Liver (tissue), 2 donors: ENCODE results near the gene SHLD2.
A peak's percentile ranks its signal among the peaks of the same experiment; 100 is the strongest.

Experiments used
- RAD21 ChIP-seq, 2 donors: IDR thresholded peaks; 2 replicates each; pipeline ENCODE4 v1.6.1; 2016; ENCODE audit warnings: antibody characterized with exemption in 2 of 2, mild to moderate bottlenecking in 2 of 2
- TAF1 ChIP-seq: conservative IDR thresholded peaks from 2 replicates; pipeline ENCODE4 v1.6.1; 2016; ENCODE audit warnings: antibody characterized with exemption, mild to moderate bottlenecking
- donor health status: healthy.

DNA sequence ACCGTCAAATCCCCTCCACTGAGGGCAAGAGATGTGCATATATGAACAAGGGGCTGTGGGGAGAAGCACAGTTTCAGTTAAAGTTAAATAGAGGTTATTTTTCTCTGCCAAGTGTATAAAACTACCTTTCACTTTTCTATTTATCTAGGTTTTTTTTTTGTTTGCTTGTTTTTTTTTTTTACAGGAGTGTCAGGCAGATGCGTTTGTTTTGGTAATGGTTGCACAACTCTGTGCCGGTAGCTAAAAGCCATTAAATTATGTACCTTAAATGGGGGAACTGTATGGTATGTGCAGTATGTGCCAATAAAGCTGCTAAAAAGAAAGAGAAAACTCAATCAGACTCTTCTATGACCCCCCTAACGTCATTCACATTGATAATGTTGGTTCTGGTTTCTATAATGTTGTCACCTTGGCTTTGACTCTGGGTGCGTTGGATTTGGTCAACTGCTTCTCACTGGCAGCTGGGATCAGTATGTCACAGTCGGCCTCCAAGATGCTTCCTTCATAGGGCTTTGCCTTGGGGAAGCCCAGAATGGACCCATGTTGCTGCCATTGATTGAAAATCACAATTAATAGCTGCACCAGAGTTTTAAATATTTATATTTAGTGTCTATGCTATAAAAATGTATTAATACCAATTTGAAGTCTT lies 34.6 kb upstream of the SHLD2 start:
- TF ChIP-seq TAF1 (no peak), RAD21 (IDR thresholded peaks at IDR 0.05) (peak in 1 of 2 donors; percentile 4)
